Trophoblast cell (in vitro differentiated cells and primary cell): Measurements from ENCODE around the gene GRIN1.

Source experiments
- DNase-seq, 2 donors: peaks; one replicate each; pipeline ENCODE4 v3.0.0-alpha.2; 2016
- H2AFZ ChIP-seq: 2 replicates; pipeline ENCODE4 v1.6.1; 2013; ENCODE audit warnings: low read length, moderate library complexity, mild to moderate bottlenecking; ENCODE audit not compliant: insufficient read depth, poor library complexity
- H2AK5ac ChIP-seq: 2 replicates; pipeline ENCODE4 v1.6.1; 2013; ENCODE audit warnings: mild to moderate bottlenecking, low read length
- H2BK120ac ChIP-seq: 2 replicates; pipeline ENCODE4 v1.6.1; 2013; ENCODE audit warnings: low read length, mild to moderate bottlenecking, moderate library complexity; ENCODE audit not compliant: insufficient read depth, poor library complexity
- H2BK12ac ChIP-seq: 2 replicates; pipeline ENCODE4 v1.6.1; 2013; ENCODE audit warnings: mild to moderate bottlenecking, low read length, moderate library complexity
- H2BK5ac ChIP-seq: 2 replicates; pipeline ENCODE4 v1.6.1; 2013; ENCODE audit warnings: low read length, low read depth, moderate library complexity, mild to moderate bottlenecking; ENCODE audit not compliant: poor library complexity
- H3K14ac ChIP-seq: 2 replicates; pipeline ENCODE4 v1.6.1; 2013; ENCODE audit warnings: mild to moderate bottlenecking, low read length
- H3K18ac ChIP-seq: 2 replicates; pipeline ENCODE4 v1.6.1; 2013; ENCODE audit warnings: mild to moderate bottlenecking, low read length
- H3K23ac ChIP-seq: 2 replicates; pipeline ENCODE4 v1.6.1; 2013; ENCODE audit warnings: low read length
- H3K27ac ChIP-seq: 2 replicates; pipeline ENCODE4 v1.5.1; 2013; ENCODE audit warnings: low read depth, mild to moderate bottlenecking, inconsistent platforms, low read length, moderate library complexity
- H3K27me3 ChIP-seq: 2 replicates; pipeline ENCODE4 v1.6.1; 2013; ENCODE audit warnings: inconsistent platforms, mild to moderate bottlenecking, low read length, moderate library complexity; ENCODE audit not compliant: insufficient read depth
- H3K36me3 ChIP-seq, 2 experiments: 1 replicate in 1 of 2; 2 replicates in 1 of 2; pipeline ENCODE4 v1.6.1; 2013; ENCODE audit warnings: low read length in 2 of 2, mild to moderate bottlenecking in 2 of 2, moderate library complexity in 1 of 2; ENCODE audit not compliant: insufficient read depth in 2 of 2, control insufficient read depth in 1 of 2
- H3K4ac ChIP-seq: 2 replicates; pipeline ENCODE4 v1.6.1; 2013; ENCODE audit warnings: low read depth, mild to moderate bottlenecking, low read length, moderate library complexity
- H3K4me1 ChIP-seq, 2 experiments: 1 replicate in 1 of 2; 2 replicates in 1 of 2; pipeline ENCODE4 v1.6.1; 2013; ENCODE audit warnings: low read length in 2 of 2, mild to moderate bottlenecking in 2 of 2, moderate library complexity in 1 of 2; ENCODE audit not compliant: insufficient read depth in 2 of 2, control insufficient read depth in 1 of 2
- H3K4me2 ChIP-seq: 2 replicates; pipeline ENCODE4 v1.6.1; 2013; ENCODE audit warnings: inconsistent platforms, mild to moderate bottlenecking, low read length, moderate library complexity
- H3K4me3 ChIP-seq: 2 replicates; pipeline ENCODE4 v1.5.1; 2013; ENCODE audit warnings: mild to moderate bottlenecking, low read depth, low read length, inconsistent platforms
- H3K79me1 ChIP-seq: one replicate; pipeline ENCODE4 v1.6.1; 2013; ENCODE audit warnings: low read length
- H3K79me2 ChIP-seq: 2 replicates; pipeline ENCODE4 v1.6.1; 2013; ENCODE audit warnings: low read length, mild to moderate bottlenecking; ENCODE audit not compliant: control insufficient read depth, insufficient read depth, poor library complexity
- H3K9ac ChIP-seq: 2 replicates; pipeline ENCODE4 v1.6.1; 2013; ENCODE audit warnings: mild to moderate bottlenecking, low read length
- H3K9me3 ChIP-seq: 2 replicates; pipeline ENCODE4 v1.6.1; 2013; ENCODE audit warnings: low read depth, mild to moderate bottlenecking, control low read depth, inconsistent platforms, low read length; ENCODE audit not compliant: insufficient read depth
- H4K12ac ChIP-seq: 2 replicates; pipeline ENCODE4 v1.6.1; 2013; ENCODE audit warnings: low read depth, mild to moderate bottlenecking, low read length, moderate library complexity
- H4K8ac ChIP-seq: 2 replicates; pipeline ENCODE4 v1.6.1; 2013; ENCODE audit warnings: low read depth, mild to moderate bottlenecking, low read length, moderate library complexity
- H4K91ac ChIP-seq: one replicate; pipeline ENCODE4 v1.6.1; 2013; ENCODE audit warnings: low read depth, mild to moderate bottlenecking, low read length, moderate library complexity
- WGBS: extraction: QIAGEN DNeasy Blood & Tissue Kit; methylation state at CpG from one replicate; pipeline ENCODE4 v1.1.7; 2013; ENCODE audit warnings: missing lambda C conversion rate; ENCODE audit not compliant: insufficient read length, insufficient coverage; ENCODE audit errors: extremely low coverage; 5-methylcytosine and 5-hydroxymethylcytosine counted together

Gene GRIN1

DNA sequence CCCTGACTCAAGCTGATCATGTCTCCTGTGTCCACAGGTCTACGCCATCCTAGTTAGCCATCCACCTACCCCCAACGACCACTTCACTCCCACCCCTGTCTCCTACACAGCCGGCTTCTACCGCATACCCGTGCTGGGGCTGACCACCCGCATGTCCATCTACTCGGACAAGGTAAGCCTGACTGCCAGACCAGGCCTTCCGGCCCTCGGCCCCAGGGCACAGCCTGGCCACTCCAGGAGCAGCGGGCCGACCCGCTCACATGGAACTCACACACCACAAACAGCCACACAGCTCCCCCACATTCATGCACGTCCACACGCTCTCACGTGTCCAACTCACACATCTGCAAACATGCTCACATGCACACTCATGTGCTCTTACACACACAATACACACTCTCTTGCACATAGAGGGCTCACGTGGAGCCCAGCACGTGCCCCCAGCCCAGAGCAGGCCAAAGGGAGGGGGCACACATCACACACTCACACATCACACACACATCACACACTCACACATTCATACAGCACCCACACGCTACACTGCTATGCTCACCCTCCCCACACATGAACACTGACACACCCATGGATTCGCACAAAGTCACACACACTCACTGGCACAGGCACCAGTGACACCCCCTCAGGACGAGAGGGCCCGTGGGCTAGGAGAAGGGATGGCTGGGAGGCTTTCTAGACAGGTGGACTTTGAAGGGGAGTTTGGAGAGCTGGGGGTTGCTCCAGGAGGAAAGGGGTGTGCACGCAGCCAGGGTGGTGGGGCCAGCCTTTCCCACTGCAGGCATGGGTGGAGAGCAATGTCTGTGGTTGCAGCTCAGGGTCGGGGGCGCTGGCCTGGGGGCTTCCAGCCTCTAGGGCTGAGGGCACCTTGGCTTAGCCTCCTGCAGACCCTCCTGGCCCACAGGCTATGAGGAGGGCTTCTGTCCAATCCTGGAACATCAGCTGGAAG is 3.3 kb downstream of the GRIN1 start:
- no peaks in the 10 kb centered on the region for H3K36me3 ChIP-seq
- no peaks in the 10 kb centered on the region for H3K79me2 ChIP-seq
- no peak overlapping the region for H2BK120ac ChIP-seq
- no peaks in the 10 kb centered on the region for H3K79me1 ChIP-seq
- no peak overlapping the region for H3K27ac ChIP-seq
- H3K4me1 ChIP-seq = peaks cover 2 to 3% of the 10 kb centered on the region in 2 experiments
- WGBS = no CpG with 5 or more reads among the region's 24 CpGs
- no peak overlapping the region for H2BK5ac ChIP-seq
- peaks cover 26% of the 10 kb centered on the region for H3K9me3 ChIP-seq
- no peak overlapping the region for H4K8ac ChIP-seq
- H4K91ac ChIP-seq = no peak overlapping the region
- H2BK12ac ChIP-seq = no peak overlapping the region
- H3K23ac ChIP-seq = no peak overlapping the region
- no peak overlapping the region for H2AFZ ChIP-seq
- no peak overlapping the region for H2AK5ac ChIP-seq
- no peak overlapping the region for H3K4me3 ChIP-seq
- no peak overlapping the region for H3K18ac ChIP-seq
- peaks cover 27% of the 10 kb centered on the region for H3K27me3 ChIP-seq
- H3K9ac ChIP-seq = no peak overlapping the region
- H3K4me2 ChIP-seq = no peak overlapping the region
- no peak overlapping the region for H3K4ac ChIP-seq
- no peak for DNase-seq
- no peak overlapping the region for H4K12ac ChIP-seq
- no peak overlapping the region for H3K14ac ChIP-seq

- H3K23ac ChIP-seq = no peak overlapping the region
- H2AK5ac ChIP-seq = no peak overlapping the region
- H2BK12ac ChIP-seq = no peak overlapping the region
- no peak overlapping the region for H3K4ac ChIP-seq
- H2AFZ ChIP-seq = no peak overlapping the region
- H3K9ac ChIP-seq = no peak overlapping the region
- H4K91ac ChIP-seq = no peak overlapping the region
- H2BK5ac ChIP-seq = no peak overlapping the region
- H3K4me2 ChIP-seq = no peak overlapping the region
- peaks cover 25% of the 10 kb centered on the region for H3K9me3 ChIP-seq
- WGBS = no CpG with 5 or more reads among the region's 4 CpGs
- peaks cover 2 to 3% of the 10 kb centered on the region in 2 experiments for H3K4me1 ChIP-seq
- no peak overlapping the region for H4K12ac ChIP-seq
- no peak overlapping the region for H3K18ac ChIP-seq
- no peak for DNase-seq
- H4K8ac ChIP-seq = no peak overlapping the region
- no peak overlapping the region for H2BK120ac ChIP-seq
- H3K79me2 ChIP-seq = no peaks in the 10 kb centered on the region
- H3K36me3 ChIP-seq = no peaks in the 10 kb centered on the region
- no peaks in the 10 kb centered on the region for H3K79me1 ChIP-seq
- no peak overlapping the region for H3K4me3 ChIP-seq
- no peak overlapping the region for H3K14ac ChIP-seq
- H3K27me3 ChIP-seq = peaks cover 17% of the 10 kb centered on the region
- no peak overlapping the region for H3K27ac ChIP-seq
Observed at GRCh38 chr9:137143459-137143858, 4.5 kb downstream of the GRIN1 start.

DNA sequence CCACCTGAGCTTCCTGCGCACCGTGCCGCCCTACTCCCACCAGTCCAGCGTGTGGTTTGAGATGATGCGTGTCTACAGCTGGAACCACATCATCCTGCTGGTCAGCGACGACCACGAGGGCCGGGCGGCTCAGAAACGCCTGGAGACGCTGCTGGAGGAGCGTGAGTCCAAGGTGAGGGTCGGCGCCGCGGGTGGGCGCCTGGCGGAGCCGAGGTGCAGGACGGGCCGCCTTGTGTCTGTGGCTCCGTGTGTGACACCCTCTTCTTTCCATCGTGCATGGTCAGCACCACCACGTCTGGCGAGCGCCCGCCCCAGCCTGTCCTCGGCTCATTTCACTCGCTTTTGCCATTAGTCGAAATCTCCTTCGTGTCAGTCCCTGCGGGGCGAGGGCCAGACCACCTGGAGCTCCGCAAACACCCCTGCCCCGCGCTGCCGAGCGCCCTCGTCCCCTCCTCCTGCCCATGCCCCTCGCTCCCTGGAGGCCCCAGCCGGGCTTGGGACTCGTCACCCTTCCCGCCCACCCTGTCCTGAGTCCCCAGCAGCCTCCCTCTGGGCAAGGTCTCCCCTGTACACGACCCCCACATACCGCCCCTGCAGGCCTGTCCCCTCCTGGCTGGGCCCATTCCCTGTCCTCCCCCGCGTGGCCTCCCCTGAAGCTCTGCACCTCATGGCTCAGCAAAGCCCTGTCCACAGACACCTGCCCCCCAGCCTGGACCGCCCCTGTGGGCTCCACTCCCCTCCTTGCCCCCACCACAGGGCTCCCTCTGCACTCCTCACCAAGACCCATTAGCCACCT is 7.0 kb downstream of the GRIN1 start:
- Histone ChIP-seq H4K12ac (no peak overlapping the region), H3K36me3 (no peaks in the 10 kb centered on the region), H2AK5ac (no peak overlapping the region), H3K23ac (no peak overlapping the region), H3K4me3 (no peak overlapping the region), H4K91ac (no peak overlapping the region), H3K4ac (no peak overlapping the region), H3K14ac (no peak overlapping the region), H2AFZ (no peak overlapping the region), H3K9me3 (peaks cover 13% of the 10 kb centered on the region), H4K8ac (no peak overlapping the region), H2BK12ac (no peak overlapping the region), H3K27me3 (peaks cover 2% of the 10 kb centered on the region), H3K27ac (no peak overlapping the region), H3K18ac (no peak overlapping the region), H3K4me1 (no peaks in the 10 kb centered on the region), H3K79me1 (no peaks in the 10 kb centered on the region), H2BK5ac (no peak overlapping the region), H3K79me2 (no peaks in the 10 kb centered on the region), H3K9ac (no peak overlapping the region), H2BK120ac (no peak overlapping the region), H3K4me2 (no peak overlapping the region)
- WGBS = no CpG with 5 or more reads among the region's 49 CpGs
- DNase-seq = no peak

DNA sequence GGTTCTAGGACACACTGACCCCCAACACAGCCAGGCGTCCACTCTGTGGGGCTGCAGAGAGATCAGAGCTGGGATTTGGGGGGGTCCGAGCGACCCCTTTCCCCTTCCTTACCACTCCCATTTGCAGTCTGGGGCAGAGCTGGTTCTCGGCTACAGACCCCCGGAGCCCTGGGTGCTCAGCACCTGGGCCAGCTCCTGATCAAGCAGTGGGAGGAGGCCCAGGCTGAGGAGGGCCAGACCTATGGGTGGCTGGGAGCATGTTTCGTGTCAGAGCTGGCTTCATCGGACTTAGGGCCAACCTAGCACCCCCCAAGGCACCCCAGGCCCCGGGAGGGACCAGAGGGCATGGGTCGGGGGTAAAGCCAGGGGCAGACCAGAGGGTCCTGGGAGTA is 7.6 kb downstream of the GRIN1 start:
- Histone ChIP-seq H3K4me1 (no peaks in the 10 kb centered on the region), H3K27ac (no peak overlapping the region), H2AK5ac (no peak overlapping the region), H2BK12ac (no peak overlapping the region), H3K9ac (no peak overlapping the region), H3K4me3 (no peak overlapping the region), H4K91ac (no peak overlapping the region), H2BK120ac (no peak overlapping the region), H3K36me3 (no peaks in the 10 kb centered on the region), H3K79me2 (no peaks in the 10 kb centered on the region), H3K9me3 (peaks cover 12% of the 10 kb centered on the region), H2BK5ac (no peak overlapping the region), H3K79me1 (no peaks in the 10 kb centered on the region), H4K12ac (no peak overlapping the region), H3K4ac (no peak overlapping the region), H4K8ac (no peak overlapping the region), H3K27me3 (no peaks in the 10 kb centered on the region), H2AFZ (no peak overlapping the region), H3K14ac (no peak overlapping the region), H3K23ac (no peak overlapping the region), H3K18ac (no peak overlapping the region), H3K4me2 (no peak overlapping the region)
- no CpG with 5 or more reads among the region's 9 CpGs for WGBS
- DNase-seq = no peak
